ENCODE measurements around the gene CATSPER1.
"Not testable (repeated sequence)": the region's sequence is repeated elsewhere in the genome, so short reads cannot be mapped to it uniquely, and the experiment has no call there.

CATSPER1 gene

DNA sequence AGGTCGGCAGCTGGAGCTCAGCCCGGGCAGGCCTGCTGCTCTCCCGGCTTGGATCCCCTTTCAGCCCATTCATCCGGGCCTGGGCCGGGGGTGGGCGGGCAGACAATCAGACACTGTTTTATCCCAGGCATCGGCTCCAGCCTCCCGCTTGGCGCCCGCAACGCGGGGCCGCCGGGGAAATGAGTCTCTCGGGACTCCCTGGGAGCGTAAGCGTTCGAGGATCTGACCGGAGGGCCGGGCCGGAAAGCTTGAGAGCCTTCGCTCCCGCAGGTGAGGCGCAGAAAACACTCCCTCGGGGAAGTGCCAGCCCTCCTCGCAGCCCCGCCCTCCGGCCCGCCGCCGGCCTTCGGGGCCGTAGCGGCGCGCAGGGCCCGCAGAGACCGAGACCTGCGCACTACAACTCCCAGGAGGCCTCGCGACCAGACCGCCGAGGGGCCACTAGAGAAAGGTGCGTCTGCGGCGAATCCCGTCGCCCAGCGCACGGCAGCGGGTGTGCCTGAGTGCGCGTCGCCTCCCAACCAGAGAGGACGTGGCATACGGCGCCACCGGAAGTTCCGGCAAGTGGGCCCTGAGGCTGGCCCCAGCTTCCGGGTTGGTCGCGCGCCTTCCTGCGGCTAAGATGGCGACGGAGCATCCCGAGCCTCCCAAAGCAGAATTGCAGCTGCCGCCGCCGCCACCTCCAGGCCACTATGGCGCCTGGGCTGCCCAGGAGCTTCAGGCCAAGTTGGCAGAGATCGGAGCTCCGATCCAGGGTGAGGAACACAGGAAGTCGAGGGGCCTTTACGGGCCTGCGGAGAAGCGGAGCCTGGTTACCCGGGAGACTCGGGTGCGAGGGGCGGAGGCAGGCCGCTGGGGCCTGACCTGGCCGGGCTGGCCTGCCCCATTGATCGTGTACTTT lies 25.7 kb upstream of the CATSPER1 start, which contains the start of gene SF3B2:
TSS of gene SF3B2 (plus strand) at position 599 of the 898 bp plus-strand sequence. CDS start at position 620, 21 bp downstream.
- DNase-seq (ENCODE audit: low spot score) = peak; percentile 99

DNA sequence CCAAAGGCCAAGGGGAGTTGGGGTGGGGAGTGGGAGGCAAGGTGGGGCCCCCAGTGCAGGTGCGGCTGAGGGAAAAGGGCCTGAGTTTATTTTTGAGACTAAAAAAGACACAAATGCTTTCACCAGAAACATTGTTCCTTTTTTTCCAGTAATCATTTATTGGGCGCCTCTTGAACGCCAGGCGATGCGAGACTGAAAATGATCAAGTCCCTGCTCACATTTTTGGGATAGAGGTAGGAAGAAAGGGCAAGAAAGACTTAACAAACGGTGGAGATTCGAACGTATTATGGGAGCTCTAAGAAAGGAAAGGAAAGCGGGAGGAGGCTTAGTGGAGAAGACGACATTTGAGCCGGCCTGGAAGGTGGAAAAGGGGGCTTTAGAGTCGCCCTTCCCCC lies 25.1 kb upstream of the CATSPER1 start:
- DNase-seq (ENCODE audit: low spot score) = no peak

DNA sequence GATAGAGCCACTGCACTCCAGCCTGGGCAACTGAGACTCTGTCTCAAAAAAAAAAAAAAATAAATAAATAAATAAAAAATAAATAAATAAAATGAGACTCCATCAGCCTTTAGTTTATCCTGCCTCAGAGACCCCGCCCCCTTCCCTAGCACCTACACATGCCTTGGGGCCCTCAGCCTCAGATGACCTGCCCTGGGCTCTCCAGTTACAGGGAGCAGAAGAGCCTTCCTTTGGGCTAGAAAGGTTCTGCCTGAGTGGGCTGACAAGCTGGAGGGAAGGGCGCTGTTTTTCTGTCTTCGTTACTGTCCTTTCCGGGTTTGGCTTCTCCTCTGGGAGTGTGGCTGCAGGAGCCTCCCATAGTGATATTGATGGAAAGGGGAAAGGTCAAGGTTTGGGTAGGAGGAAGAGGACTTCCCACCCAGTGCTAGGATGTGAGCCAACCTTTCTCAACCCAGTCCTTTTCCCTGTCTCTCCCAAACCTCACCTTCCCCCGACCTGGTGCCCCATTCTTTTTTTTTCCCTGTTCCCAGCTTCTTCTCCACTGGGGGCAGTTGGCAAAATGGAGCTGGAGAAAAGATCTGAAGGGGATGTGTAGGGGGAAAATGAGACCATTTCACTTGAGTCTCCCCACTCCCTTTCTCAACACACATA lies 24.4 kb upstream of the CATSPER1 start:
- DNase-seq (ENCODE audit: low spot score) = no peak

DNA sequence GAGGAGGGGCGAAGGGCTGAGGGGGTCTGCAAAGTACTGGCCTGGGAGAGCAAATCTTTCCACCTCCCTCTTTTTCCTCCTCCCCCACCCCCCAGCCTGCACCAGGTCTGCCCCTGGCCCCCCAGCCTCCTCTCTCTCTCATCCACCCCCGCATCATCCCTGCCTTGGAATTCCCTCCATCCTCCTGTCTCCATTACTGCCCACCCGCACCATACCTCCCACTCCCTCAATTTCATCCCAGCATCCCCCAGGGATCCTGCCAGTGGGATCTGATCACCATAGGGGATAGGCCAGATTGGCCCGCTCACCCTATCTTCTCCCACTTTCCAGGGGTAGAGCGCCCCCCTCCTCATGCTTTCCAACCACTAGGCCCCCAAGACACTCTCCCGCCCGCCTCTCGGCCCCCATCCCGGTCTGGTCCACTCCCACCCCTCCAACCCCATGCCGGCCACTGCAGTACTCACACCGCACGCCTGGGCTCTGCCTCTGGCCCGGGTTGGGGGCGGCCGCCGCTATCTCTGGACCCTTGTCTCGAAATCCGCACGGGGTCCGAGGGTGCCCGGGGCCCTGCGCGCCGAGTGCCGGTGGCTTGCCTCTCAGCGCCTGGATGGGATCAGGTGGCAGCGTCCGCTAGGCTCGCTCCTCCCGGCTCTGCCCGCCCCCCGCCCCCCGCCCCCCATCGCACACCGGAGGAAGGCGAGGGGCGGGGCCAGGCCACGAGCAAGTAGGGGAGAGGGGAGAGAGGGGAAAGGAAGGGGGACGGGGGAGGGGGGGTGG lies 22.5 kb upstream of the CATSPER1 start, which contains the start of gene GAL3ST3:
TSS of gene GAL3ST3 (minus strand) at position 615 of the 777 bp plus-strand sequence. CDS start 3,746 bp downstream, outside the sequence.
- DNase-seq (ENCODE audit: low spot score) = no peak

DNA sequence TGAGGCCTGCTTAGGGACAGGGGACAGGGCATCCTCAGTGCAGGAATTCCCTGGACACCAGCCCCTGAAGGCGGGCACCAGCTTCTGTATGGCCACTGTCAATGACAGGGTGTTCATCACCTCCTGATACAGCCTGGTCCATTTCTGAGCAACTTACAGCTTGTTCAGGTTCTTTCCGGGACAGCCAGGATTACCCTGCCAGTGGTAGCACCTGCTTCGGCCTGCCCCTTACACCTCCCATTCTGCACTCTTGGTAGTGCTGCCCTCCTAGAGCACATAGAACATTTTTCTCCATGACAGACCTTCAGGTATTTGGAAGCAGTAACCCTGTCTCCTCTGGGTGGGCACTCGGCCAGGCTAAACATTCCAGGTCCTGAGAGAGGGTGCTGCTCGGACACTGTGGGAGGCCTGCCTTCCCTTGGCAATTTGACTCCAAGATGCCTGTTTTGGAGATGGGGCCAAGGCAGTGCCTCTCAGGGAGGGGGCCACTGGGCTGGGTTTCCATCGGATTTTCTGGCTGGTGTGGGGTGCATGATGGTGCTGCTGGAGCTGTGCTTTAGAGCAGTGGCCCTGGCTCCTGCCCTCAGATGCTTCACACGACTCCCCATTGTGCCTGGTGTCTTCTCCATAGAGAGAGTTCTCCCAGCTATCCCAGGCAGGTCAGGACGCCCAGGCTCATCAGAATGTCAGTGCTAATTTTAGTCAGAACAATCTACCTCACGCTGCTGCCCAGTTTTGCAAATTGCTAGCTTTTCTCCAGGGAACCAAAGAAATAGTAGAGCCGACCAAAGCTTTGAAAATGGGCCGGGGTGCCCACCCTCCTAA lies 21.5 kb upstream of the CATSPER1 start:
- no peak for DNase-seq (ENCODE audit: low spot score)

DNA sequence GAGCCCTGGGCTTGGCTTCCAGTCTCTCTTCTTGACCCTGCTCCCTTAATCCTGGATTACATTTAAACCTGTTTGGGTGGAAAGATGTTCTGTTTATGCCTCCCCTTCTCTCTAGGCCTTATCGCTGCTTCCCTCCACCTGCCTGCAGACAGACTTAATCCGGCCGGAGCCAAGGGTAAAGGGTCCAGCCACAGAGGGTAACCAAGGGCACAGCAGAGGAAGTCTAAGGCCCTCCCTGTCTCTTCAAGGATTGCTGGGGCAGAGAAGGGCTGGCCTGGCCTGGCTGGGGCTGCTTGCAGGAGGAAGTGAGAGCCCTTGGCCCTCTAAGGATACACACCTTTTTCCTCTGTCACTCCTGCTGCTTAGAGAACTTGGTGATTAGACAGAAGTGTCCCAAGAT lies 20.6 kb upstream of the CATSPER1 start:
- no peak for DNase-seq (ENCODE audit: low spot score)

DNA sequence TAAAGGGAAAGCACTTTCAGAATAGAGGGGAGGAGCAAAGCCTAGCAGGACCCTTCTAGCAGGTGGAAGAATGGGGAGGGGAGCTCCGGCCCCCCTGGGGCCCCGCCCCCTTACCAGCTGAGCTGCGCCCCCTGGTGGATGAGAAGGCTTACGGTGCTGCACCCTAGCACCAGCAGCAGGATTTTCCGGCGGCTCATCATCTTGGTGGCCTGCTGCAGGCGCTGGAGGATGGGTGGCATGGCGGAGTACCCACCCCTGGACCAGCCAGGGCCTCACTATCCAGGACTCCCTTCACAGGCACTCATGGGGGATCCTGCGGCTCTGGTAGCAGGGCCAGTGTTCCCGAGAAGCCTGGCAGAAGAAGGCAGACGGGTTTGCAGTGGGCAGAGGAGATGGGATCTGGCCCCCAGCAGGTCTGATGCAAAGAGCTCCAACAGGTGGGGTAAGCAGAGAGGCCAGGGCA lies 18.9 kb upstream of the CATSPER1 start:
- DNase-seq (ENCODE audit: low spot score) = peak; percentile 85

DNA sequence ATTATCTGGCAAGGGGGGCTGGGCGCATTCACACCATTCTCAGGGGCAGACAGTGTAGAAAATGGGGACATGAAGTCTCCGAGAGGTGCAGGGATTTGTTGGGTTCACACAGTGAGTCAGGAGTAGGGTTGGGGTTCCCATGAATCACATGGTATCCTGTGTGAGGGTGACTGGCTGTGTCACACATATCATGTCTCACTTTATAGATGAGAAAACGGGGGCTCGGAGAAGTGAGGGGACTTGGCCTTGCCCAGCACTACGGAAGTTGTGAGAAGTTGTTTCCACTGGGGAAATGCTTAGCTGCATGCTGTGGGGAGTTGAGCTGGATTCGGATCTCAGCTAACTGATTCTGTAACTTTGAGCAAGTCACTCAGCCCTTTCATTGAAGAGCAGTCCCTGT lies 18.5 kb upstream of the CATSPER1 start:
- no peak for DNase-seq (ENCODE audit: low spot score)

DNA sequence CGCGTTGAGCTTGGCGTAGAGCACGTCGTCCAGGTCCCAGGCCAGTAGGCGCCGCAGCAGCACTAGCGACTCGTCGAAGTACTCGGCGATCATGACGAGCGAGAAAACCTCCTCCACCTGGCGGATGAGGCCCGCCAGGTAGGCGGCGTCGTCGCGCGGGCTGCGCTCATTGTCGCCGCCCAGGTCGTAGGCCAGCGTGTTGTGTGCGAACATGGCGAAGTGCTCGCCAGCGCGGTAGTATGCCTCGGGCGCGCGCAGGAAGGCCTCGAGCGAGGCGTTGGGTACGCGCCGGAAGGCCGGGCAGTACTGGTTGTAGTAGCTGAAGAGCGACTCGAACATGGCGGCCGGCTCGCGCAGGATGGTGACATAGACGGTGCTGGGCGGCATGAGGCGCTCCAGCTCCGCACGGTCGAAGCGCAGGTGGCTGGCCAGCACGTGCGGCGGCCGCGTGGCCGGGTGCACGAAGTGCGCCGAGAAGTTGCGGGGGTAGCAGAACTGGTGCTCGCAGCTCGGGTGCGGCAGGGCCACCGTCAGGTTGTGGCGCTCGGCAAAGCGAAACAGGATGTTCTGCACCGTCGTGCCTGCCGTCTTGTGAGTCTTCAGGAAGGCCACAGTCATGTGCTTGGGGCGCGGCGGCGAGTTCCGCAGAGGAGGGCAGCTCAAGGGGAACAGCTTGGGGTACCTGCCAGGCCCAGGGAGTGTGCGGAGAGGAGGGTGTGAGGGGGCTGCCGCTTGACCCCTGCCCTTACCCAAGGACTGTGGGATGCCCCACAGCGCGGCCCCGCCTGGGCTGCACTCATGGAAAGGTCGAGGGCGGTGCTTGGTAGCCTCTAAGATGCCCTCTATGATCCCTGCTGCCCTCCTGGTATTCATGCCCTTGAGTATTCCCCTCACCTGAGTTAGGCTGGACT lies 17.0 kb upstream of the CATSPER1 start:
- DNase-seq (ENCODE audit: low spot score) = no peak

DNA sequence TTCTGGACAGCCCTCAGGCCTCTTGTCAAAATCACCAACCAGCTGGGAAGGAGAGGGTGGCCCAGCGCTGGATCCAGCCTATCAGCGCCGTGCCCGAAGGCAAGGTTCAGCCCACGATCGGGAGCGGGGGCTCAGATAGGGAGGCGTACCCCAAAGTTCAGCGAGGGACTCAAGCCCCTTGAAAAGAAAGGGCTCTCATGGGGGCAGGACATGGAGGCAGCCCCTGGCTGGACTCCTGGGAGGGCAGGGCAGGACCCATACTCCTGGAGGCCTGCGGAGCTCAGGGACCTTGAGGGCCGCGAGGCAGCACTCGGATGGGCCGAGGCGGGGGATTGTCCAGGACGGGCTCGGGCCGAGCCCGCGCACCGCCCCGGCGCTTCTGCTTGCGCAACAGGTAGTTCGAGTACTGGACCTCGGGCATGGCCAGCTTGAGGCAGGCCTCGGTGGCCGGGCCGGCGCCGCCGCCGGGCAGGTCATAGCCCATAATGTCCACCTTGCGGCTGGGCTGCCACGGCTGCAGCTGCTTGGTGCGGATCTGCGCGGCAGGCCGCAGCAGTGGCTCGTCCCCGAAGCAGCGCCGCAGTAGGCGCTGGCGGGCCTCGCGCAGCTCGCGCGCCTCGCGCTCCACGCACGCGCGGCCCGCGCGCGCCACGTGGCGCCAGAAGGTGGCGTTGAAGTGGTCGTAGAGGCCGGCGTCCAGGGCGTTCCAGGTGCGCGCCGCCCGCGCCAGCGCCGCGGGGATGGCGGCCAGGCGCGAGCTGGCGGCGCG lies 16.1 kb upstream of the CATSPER1 start:
- no peak for DNase-seq (ENCODE audit: low spot score)

DNA sequence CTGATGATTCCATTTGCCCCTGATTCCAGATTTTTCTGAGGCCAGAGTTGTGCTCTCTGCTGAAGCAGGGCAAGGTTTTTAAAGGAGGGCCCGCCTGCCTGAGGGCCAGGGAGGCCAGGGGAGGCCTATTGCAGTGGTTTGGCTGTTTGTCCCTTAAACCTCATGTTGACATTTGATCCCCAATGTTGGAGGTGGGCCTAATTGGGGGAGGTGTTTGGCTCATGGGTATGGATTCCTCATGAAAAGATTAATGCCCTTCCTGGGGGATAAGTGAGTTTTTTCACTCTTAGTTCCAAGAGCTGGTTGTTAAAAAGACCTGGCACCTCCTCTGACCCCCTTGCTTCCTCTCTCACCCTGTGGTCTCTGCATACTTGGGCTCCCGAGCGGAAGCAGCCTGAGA lies 13.5 kb upstream of the CATSPER1 start:
- DNase-seq (ENCODE audit: low spot score) = no peak

DNA sequence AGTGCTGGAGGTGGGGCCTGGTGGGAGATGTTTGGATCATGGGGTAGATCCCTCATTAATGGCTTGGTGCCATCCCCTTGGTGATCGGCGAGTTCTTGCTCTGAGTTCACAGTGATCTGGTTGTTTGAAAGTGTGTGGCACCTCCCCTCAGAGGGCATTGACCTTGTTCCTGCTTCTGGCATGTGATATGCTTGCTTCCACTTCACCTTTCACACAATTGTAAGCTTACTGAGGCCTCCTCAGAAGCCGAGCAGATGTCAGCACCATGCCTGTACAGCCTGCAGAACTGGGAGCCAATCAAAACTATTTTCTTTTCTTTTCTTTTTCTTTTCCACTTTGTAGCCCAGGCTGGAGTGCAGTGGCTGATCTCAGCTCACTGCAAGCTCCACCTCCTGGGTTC lies 11.0 kb upstream of the CATSPER1 start:
- no peak for DNase-seq (ENCODE audit: low spot score)

DNA sequence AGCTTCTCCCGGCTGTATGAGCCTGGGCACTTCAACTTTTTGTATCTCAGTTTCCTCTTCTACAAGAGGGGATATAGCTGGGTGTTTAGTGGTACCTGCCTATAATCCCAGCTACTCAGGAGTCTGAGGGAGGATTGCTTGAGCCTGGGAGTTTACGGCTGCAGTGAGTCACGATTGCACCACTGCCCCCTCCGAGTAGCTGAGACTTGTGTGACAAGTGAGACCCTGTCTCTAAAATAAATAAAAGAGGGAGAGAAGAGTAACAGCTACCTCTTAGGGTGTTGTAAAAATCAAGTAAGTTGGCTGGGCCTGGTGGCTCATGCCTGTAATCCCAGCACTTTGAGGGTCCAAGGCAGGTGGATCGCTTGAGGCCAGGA lies 10.0 kb upstream of the CATSPER1 start:
- DNase-seq (ENCODE audit: low spot score) = no peak

DNA sequence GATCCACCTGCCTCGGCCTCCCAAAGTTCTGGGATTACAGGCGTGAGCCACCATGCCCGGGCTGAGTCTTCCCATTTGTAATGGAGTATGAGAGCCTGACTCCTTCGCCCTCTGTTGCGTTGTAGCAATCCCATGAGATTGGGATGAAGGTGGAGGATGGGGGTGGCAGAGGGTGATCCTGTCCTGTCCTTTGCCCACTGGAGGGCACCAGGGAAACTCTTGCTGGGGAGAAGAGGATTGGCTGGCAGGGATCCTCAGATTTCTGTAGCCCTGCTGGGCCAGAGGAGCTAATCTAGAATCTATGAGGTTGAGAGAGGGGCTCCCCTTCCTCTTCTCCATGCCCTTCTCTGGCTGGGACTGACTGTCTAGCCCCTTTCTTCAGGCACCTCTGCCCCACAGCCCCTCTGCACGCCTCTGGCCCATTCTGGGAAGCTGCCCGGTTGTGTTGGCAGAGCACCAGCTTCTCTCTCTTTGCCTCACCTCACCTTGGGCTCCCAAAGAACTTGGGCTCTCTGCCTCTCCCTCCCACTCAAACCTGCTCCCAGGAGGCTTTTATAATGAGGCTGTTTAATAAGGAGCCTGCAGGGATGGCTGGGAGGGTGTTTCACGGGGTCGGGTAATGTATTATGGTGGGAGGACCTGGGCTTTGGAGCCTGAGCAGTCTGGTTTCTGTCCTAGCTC lies 9.5 kb upstream of the CATSPER1 start:
- no peak for DNase-seq (ENCODE audit: low spot score)

DNA sequence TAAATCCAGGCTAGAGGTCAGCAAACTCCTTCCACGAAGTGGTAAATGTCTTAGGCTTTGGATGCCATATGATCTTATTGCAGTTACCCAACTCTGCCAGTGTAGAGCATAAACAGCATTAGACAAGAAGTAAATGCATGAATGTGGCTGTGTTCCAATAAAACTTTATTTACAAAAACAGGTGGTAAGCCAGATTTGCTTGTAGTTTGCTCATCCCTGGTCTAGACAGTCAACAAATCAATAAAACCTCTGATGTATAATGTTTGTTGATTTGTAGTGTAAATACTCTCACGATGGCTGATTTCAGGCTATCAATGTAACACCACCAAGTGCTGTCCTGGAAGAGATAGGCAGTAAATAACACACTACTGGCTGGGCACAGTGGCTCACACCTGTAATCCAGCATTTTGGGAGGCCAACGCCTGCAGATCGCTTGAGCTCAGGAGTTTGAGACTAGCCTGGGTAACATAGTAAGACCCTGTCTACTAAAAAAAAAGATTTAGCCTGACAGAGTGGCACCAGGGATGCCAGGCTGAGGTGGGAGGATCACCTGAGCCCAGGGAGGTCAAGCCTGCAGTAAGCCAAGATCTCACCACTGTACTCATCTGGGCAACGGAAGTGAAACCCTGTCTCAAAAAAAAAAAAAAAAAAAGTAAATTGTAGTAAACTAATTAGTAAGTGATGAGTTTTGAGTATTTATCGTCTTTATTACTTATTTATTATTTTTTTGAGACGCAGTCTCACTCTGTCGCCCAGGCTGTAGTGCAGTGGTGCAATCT lies 6.9 kb upstream of the CATSPER1 start:
- DNase-seq (ENCODE audit: low spot score) = no peak

DNA sequence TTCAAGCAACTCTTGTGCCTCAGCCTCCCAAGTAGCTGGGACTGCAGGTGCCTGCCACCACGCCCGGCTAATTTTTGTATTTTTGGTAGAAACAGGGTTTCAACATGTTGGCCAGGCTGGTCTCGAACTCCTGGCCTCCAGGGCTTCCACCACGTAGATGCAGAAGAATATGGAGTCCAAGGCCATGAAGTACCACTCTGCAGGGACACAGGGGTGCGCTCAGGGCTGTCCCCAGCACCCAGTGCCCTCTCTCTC lies 3.2 kb downstream of the CATSPER1 start:
- DNase-seq (ENCODE audit: low spot score) = not testable (repeated sequence)

DNA sequence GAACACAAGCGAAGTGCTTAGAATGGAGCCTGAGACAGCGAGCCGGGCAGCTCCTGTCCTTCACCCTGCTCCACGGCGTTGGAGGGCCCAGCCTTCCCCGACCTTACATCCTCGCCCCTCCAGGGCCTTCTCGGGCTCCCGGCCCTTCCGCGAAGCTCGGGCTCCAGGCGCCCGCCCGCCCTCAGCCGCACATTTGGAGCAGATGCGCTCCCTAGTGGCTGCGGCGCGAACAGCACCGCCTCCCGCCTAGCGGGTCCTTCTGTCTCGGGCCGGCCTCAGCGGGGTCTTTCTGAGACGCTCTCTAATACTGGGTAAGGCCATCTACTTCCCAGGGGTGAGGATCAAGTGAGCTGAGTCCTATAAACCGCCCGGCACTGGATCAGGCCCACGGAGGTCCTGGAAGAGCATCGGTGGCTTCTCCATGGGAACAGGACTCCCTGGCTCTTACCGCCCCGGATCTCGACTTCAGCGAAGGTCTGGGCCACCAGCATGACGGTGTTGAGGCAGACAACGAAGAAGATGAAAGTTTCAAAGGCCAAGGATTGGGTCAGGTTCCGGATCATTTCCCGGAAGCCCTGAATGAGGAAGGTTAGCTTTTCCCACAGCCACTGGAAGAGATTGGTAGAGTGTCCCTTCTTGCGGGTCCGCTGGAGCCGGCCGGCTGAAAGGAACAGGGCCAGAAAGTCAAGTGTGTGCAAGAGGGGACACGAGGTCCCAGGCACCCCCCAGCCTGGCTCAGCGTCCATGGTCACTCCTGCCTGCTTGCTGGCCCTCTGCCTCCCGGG lies 3.7 kb downstream of the CATSPER1 start:
- DNase-seq (ENCODE audit: low spot score) = peak; percentile 75
